Astrocyte of the spinal cord (primary cell): ENCODE results near the gene ETV7.

ENCODE experiments used
- DNase-seq: peaks from one replicate; pipeline ENCODE4 v3.0.0; 2011; ENCODE audit warnings: low read depth, low spot score
- H3K4me3 ChIP-seq: 2 replicates; pipeline ENCODE4 v1.5.1; 2011; ENCODE audit warnings: low read depth, mild to moderate bottlenecking, low read length, moderate library complexity
- CTCF ChIP-seq: IDR thresholded peaks from 2 replicates; pipeline ENCODE4 v1.5.1; 2012; ENCODE audit warnings: low read depth, mild to moderate bottlenecking, low read length, inconsistent platforms
- in situ Hi-C: cut with HindIII; loops from 2 replicates; pipeline ENCODE4 v1.10.0; 2017; ENCODE audit warnings: low sequenced_read_pairs

The ETV7 gene

DNA sequence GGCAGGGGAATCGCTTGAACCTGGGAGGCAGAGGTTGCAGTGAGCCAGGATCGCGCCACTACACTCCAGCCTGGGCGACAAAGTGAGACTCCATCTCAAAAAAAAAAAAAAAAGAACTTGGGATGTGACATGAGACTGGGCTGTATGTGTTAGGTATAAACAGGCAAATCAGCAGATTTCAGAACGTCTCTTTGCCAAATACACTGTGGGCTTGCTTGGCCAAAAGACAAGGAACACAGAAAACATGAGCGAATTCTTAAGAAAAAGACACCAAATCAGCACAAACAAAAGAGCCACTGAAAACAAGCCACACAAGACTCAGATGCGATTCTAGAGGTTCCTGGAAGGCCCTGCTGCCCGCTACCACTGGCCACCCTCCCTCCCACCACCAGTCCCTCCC is 12.5 kb downstream of the ETV7 start:
- DNase-seq, result no peak
- in situ Hi-C loops, result no loop called here
- no peak for TF ChIP-seq CTCF
- H3K4me3 ChIP-seq, result no peak overlapping the region

DNA sequence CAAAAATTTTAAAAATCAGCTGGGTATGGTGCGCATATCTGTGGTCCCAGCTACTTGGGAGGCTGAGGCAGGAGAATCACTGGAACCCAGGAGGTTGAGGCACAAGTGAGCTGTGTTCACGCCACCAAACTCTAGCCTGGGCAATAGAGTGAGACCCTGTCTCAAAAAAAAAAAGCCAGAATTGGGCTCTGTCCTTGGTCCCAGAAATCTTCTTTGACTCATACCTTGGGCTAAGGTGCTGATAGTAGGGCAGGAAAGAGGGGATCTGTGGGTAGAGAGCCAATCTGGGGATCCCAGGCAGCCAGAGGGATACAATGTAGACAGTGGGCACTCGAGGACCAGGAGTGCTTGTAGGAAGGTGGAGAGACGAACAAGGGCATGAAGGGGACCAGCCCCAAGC is 13.3 kb downstream of the ETV7 start:
- in situ Hi-C loops, result no loop called here
- DNase-seq, result no peak
- no peak for TF ChIP-seq CTCF
- no peak overlapping the region for H3K4me3 ChIP-seq

- DNase-seq, result no peak
- H3K4me3 ChIP-seq, result no peak overlapping the region
- in situ Hi-C loops, result no loop called here
- no peak for TF ChIP-seq CTCF
These were observed 14.0 kb downstream of the ETV7 start for GRCh38 chr6:36373368-36374019.

GRCh38 chr6:36372088-36372487 is 15.4 kb downstream of the ETV7 start:
- H3K4me3 ChIP-seq, result no peak overlapping the region
- in situ Hi-C loops, result no loop called here
- DNase-seq, result no peak
- no peak for TF ChIP-seq CTCF

DNA sequence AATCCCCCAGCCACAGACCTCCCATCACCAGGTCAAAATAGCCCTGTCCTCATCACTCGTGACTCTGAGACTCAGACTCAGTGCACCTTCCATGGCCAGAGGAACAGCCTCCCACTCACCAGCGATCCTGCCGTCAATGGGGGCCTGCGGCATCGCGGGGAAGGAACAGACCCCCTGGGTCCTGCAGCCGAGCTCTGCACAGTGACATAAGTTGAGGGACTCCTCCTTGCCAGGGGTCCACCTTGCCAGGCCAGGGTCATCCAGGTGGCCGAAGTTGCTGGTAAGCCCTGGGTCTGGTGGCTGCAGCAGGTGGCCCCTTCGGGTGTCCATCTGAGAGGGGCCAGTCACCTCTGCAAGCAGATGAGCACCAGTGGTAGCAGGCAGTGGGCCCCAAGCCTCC is 16.3 kb downstream of the ETV7 start:
- no peak for TF ChIP-seq CTCF
- H3K4me3 ChIP-seq, result no peak overlapping the region
- no peak for DNase-seq
- in situ Hi-C loops, result no loop called here

- TF ChIP-seq CTCF, result no peak
- in situ Hi-C loops, result no loop called here
- DNase-seq, result no peak
- H3K4me3 ChIP-seq, result no peak overlapping the region
These were observed 16.8 kb downstream of the ETV7 start for GRCh38 chr6:36370638-36371037.
